Kidney glomerular epithelial cell (primary cell): ENCODE data around the gene CCDC192.
"Not testable (repeated sequence)": the region's sequence is repeated elsewhere in the genome, so short reads cannot be mapped to it uniquely, and the experiment has no call there.

Experiments
- DNase-seq: peaks from one replicate; lab custom pipeline; 2025; lab: John Stamatoyannopoulos, UW

The CCDC192 gene

DNA sequence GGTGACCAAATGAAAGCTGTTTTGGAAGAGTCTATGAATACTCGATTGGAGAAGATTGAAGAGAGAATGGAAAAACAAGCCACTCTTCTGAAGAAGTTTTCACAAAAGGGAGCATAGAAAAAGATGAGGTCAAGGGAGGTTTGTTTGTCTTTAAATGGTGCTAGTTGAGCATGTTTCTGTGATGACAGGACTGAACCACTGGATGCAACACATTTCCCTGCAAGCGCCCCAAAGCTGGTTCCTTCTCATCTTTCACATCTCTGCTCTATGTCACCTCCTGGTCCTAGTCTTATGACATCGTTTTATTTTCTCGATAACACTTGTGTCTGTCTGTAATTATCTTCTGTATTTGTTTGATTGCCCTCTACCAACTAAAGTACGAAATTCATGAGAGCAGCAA lies 3.8 kb upstream of the CCDC192 start:
- DNase-seq = no peak

DNA sequence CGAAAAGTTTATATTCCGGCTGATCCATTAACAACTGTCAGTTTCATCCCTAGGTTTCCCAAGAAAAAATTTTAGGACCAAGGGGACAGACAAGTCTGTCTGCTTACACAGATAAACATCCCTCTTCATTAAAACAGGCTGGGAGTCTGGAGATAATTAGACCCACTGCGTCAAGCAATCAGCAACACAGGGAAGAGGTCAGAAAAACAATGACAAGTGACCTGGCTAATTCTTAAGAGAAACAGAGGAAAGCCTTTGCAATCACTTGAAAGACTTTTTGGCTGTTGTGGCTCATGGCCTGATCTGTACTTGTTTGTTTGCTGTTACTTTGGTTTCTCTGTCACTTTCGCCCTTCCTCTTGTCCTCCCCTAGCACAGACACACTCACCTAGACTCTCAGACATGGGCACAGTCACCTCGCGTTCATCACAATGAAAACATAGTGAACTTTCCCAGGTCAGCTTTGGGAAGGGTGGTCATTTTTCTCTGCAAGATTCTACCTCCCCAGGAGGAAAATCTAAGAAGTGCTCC lies 2.9 kb upstream of the CCDC192 start:
- DNase-seq = no peak

DNA sequence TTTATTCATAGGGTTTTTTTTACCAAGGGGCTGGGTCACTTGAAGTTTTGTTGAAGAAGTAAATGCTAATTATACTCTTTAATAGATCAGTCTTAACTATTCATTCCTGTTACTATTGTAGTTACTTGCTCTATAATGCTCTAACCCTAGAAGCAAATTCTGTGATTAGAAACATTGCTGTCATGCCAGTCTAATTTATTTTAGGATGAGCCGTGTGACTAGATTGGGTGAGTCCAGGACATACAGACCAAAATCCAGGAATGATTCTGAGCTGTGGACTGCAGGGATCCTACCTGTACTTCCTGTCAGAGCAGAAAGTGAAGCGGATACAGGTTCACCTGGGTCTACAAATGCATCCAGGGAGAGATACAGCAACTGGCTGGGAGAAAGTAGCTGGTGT lies 757 bp upstream of the CCDC192 start:
- DNase-seq = no peak

DNA sequence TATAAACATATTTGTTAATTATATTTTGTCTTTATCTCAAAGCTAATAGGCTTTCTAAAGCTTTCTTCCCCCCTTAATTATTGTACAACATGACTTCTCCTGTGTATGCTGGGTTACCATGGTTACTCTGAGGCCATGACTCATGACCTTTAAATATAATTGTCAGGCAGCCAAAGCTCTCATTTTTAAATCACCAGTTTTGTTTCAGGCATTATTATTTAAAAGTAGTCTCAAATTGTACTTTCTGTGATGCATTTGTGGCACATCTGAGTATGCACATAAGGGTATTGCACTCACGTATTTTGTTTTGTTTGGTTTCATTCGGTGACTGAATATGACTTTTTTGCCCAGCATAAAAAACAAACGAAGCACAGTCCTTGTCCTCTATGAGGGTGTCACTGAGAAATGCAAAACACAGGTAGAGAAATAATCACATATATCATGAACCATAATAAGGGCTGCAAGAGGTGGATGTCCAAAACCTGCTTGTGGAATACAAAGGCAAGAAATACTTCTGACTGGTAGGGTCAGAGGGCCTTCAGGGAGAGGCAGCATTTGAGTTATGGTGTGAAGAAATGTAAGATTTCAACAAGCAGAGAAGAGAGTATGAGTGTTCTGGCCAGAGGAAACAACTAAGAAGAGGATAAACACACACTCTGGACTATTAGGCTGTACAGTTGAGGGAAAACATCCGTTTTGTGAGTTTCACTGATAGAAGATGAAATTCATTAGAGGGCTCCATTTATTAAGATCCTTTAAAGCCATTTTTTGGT lies 2.1 kb downstream of the CCDC192 start:
- peak; percentile 49 for DNase-seq

DNA sequence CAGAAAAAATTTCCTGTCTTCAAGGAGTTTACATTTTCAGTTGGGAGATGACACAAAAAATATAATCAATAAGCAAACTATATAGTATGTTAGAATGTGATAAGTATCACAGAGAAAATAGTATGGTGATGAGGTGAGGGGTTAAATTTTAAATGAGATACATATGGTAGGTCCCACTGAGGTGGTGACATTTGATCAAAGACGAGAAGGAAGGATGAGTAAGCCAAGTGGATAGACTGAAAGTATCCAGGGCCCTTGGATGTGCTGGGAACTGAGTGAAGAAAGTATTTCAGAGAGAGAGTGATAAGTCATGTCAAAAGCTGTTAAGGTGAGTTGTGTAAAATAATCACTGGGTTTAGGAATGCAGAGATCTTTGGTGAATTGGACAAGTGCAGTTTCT lies 3.5 kb downstream of the CCDC192 start:
- no peak for DNase-seq

DNA sequence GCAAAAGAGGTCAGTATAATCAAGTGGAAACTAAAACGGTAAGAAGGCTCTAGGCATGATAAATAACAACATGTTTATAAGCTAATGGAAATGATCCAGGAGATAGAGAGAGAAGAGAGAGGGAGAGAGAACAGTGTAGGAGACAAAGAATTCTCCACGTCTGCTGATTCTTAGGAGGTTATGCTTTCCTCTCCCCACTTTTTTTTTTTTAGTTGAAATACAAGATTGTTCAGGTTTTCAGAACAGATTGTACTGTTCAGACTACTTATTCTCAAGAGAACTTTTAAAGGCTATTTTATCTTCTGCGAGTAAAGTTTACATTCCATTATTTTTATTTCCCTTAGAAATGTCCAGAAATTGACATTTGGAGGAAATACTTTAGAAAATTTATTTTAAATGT lies 4.0 kb downstream of the CCDC192 start:
- no peak for DNase-seq

DNA sequence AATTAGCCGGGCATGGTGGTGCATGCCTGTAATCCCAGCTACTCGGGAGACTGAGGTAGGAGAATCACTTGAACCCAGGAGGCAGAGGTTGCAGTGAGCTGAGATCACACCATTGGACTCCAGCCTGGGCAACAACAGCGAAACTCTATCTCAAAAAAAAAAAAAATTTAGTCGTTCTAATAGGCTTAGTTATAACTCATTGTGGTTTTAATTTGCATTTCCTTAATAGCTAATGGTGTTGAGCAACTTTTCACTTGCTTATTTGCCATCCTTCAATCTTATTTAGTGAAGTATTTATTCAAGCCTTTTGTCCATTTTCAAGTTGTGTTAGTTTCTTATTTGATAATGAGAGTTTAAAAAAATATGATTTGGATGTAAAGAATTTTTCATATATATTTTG lies 9.9 kb downstream of the CCDC192 start:
- DNase-seq = not testable (repeated sequence)

DNA sequence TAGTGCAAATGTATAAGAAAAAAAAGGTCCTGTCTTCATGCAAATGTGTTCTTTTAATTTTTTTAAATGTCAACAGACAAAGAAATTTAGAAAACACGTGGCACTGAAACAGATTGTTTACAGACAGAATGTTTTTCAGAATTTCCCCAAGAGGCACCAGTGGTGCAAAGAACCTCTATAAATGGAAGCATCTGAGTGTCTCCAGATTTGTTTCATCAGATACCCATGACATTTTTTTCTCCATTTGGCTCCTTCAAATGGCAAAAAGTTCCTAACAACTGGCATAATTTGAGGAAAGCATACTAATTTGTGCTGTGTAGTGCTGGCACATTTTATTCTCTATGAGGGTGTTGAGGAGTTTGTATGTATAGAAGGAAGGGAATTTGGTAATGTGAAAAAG lies 15.0 kb downstream of the CCDC192 start:
- no peak for DNase-seq

DNA sequence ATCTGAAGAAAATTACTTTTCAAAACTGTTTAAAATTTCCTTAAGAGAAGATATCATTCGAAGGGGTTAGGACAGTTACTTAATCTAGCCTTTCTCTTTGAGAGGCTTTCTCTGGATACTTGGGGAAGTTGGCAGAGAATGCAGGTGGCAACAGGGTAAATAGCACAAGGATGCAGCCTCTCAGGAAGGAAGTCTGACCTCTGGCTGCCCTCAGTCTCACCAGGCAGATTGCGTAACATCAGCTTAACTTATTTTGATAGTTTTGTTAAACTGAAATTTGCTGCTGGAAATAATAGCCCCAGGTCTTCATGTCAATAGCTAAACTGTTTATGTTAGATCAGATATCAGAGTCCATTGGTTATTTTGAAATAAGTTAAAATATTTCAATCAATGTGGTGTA lies 20.4 kb downstream of the CCDC192 start:
- no peak for DNase-seq

DNA sequence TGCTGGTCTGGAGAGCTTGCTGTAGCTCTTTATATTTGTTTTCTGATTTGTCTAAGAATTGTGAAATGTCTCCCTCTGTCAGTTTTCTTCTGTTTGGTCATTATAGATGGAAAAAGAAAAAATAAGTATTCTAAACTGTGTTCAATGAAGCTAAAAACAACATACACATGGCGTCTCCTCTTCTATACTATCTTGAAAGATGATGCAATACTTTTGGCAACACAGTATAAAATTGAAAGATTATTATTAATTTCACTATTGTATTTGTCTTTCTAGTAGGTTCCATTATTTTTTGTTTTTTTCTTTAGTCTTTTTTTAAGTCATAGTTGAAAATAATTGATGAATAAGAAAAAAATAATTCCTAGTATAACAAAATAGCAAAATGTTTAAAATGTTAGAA lies 22.5 kb downstream of the CCDC192 start:
- DNase-seq = no peak

DNA sequence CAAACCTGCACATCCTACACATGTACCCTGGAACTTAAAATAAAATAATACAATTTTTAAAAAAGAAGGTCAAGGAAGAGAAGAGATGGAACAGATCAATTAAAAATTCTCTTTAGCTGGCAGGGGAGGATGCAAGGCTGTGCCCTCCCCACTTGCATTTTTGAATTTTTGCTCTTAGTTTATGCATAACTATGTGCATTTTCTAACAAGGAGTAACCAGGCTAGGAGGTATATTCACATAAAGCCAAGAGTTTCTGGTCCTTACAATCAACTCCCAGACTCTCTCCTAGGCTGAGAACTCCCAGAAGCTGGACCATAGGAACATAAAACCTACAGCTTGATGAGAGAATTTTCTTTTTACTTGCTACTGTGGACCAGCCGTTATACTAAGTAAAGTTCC lies 29.8 kb downstream of the CCDC192 start:
- DNase-seq = no peak

DNA sequence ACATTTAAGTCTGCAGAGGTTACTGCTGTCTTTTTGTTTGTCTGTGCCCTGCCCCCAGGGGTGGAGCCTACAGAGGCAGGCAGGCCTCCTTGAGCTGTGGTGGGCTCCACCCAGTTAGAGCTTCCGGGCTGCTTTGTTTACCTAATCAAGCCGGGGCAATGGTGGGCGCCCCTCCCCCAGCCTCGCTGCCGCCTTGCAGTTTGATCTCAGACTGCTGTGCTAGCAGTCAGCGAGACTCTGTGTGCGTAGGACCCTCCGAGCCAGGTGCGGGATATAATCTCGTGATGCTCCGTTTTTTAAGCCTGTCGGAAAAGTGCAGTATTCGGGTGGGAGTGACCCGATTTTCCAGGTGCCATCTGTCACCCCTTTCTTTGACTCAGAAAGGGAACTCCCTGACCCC lies 36.2 kb downstream of the CCDC192 start:
- not testable (repeated sequence) for DNase-seq

DNA sequence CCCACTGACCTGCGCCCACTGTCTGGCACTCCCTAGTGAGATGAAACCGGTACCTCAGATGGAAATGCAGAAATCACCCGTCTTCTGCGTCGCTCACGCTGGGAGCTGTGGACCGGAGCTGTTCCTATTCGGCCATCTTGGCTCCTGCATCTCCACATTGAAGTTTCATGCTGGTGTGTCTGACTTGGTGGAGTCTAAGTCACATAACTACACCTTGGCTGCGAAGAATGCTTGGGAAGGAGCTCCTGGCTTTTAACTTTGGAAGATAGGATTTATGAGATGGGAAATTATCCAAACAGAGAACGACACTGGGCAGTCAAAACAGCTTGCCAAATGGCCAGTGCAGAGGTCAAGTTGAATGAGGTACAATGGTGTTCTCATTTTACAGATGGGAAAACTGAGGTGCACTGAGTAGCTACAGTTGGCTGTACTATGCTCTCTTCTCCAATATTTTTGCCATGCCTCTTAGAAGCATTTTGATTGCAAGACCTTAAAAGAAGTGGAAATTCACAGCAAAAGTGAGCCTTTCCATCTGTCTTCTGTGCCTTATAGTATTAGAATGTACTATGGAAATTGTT lies 36.7 kb downstream of the CCDC192 start:
- no peak for DNase-seq

DNA sequence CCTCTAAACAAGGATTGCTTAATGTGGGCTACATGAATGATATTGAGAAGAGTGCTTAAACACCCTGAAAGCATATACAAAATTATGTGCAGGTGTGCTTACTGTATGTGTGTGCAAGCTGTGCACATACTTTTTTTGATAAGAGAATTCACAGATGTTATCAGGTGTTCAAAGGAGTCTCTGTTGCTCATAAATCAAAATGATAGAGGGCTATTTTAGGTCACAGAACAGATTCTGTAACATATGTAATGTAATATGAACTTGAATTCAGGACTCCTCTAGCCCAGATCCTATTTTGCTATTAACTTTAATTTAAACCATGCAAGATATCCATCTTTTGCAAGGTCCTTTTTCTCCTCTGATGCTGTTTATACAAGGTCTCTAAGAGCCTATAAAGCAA lies 38.2 kb downstream of the CCDC192 start:
- no peak for DNase-seq

DNA sequence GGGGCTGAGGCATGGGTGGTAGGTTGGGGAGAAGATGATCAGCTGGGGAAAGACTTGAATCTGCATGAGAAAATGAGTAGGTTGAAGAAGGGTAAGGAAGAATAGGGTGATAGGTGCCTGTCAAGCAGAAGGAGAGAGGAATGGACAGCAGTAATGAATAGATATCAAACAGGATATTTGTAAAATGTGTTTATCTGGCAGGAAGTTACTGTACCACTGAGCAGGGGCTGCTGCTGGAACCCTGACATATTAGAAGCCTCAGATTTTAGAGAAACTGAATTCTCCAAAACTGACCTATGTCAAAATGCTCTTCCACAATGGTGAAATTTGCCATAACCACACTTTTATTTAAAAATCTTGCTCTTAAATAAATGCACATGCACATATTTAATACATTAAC lies 41.0 kb downstream of the CCDC192 start:
- no peak for DNase-seq

DNA sequence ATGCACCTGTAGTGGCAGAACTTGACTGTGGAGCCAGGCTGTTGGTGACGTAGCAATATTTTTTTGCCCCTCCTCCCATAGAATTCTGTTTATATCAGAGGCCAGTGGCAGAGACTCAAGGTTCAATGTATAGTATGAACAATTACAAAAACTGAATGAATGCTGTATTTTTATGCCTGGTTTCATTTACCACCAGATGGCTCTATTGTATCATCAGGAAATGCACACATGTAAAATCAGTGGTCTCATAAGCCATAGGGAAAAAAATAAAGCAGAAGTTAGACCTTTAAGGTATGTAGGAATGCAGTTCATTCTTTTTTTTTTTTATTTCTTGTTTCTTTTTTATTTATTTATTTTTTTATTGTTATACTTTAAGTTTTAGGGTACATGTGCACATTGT lies 43.6 kb downstream of the CCDC192 start:
- no peak for DNase-seq

DNA sequence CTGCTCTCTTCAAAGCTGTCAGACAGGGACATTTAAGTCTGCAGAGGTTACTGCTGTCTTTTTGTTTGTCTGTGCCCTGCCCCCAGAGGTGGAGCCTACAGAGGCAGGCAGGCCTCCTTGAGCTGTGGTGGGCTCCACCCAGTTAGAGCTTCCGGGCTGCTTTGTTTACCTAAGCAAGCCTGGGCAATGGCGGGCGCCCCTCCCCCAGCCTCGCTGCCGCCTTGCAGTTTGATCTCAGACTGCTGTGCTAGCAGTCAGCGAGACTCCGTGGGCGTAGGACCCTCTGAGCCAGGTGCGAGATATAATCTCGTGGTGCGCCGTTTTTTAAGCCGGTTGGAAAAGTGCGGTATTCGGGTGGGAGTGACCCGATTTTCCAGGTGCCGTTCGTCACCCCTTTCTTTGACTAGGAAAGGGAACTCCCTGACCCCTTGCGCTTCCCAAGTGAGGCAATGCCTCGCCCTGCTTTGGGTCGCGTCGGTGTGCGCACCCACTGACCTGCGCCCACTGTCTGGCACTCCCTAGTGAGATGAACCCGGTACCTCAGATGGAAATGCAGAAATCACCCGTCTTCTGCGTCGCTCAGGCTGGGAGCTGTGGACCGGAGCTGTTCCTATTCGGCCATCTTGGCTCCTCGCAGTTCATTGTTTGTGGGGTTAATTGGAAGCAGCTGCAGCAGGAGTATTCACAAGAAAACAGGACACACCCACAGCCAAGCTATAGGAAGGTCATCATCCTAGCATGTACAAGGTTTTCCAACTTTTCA lies 49.5 kb downstream of the CCDC192 start:
- not testable (repeated sequence) for DNase-seq

DNA sequence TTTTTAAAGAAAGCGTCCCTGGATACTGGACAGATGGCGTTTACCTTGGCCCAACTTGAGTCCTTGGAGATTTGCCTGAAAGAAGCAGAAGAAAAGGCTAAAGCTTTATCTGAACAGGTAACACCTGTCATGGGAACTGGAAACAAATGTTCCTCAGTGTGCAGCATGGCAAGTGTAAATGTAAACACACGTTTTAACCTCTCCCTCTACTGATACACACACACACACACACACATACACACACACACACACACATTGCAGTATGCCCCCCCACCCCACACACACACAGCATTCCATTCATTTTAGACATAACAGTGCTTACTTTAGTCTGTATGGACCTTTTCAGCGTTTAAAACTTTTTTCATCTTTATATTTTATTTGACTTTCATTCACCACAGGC lies 51.1 kb downstream of the CCDC192 start:
- peak; percentile 34 for DNase-seq

DNA sequence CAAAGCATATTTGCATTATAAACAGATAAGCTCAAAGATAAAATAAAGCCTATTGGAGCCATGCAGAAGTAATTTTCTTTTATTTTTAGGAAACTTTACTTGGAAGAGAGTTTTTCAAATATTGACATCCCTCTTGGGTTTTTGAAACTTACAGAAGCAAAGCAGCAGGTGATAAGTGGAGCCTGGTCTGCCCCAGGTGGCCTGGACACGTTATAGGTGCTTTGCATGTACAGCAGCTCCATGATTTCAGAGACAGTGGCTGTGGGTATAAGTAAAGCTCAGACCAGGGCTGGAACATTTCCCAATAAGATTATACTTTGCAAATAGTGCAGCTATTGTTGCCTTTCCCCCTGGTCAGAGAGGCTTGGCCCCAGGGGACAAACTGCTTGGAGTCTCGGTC lies 51.5 kb downstream of the CCDC192 start:
- no peak for DNase-seq

DNA sequence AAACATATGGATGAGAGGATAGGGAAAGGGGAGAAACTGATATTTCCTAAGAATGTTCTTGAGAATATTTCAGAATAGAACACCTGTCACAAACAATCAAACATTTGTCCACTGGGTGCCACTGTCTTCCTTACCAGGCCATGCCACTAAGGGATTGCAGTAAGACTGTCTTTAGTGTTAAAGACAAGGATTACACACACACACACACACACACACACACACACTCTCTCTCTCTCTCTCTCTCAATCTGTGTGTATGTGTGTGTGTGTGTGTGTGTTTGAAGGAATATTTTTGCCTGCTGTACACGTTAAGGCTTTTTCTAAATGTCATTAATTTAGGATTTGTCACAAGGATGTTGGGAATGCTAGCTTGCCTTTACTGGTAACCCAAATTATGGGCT lies 54.4 kb downstream of the CCDC192 start:
- DNase-seq = peak; percentile 48

DNA sequence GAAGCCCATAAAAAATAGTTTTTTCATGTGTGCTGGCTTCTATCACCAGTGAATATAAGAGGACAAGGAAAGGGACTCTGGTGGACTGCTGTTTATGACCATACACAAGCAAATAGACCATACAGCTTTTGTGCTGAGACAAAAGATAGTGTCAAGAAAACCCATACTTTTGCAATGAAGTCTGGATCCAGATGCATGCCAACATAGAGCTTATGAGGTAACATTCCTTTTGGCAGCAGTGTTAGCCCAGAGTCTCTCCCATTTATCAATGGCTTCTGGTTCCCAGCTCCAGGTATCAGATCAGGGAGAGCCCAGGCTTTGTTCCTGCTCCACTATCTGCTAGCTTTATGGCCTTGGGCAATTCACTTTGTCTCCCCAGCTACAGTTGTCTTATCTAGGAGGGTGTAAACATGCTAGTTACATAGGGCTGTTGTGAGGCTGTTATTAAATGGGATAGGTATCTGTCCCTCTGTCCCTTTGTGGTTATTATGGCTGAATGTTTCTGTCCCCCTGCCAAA lies 55.6 kb downstream of the CCDC192 start:
- no peak for DNase-seq

DNA sequence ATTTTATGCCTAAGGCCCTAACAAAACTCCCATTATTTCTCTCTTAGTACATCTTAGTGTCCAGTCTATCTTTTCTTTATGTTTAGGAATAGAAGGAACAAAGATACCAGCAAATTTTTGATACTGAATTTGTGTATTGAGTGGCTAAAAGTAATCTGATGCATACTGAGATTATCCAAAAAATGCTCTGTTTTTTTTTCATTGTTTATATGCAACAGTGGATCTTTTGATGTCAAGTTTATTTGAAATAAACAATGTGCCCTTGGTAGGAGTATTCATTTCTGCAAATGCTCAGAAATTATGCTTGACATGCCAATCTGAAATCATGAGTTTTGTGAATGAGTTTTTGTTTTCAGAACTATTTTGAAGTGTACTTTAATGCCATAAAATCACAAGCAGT lies 58.7 kb downstream of the CCDC192 start:
- no peak for DNase-seq

DNA sequence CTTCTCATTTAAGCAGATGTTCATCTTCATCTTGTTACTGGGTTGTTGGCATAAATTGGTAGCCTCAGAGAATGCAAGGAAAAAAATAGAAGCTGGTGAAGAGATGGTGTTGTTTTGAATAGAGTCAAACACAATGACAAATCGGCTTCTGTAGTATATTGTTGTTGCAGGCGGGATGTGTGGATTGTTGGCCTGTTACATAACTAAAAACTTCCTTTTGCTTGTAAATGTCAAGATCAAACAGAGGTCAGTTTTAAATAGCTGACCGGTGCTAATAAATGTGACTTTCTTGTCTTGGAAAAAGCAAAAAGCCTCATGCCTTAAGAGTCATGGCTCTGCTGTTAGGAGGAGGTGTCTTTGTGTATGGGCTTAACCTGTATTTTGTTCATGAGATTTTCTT lies 59.2 kb downstream of the CCDC192 start:
- no peak for DNase-seq
